A673 (cell line): ENCODE data around the gene C19orf81. TPM values are rescaled to one million over a fixed set of nuclear protein-coding genes. Genes with fewer than 3 reads are reported as not detected.

Source experiments
- BruUV-seq: library from RNA; stranded (reverse); fragments of 400-500 nt; replicated peaks from 2 replicates; lab custom pipeline; 2021; lab: Mats Ljungman, UMichigan
- CTCF ChIA-PET: fragments of 300-600 bp; sonication (Branson Sonifier 250); formaldehyde crosslinking; loops from one replicate; lab custom pipeline; 2022; ENCODE audit warnings: antibody characterized with exemption; lab: Charles Lee
- POLR2A ChIA-PET: fragments of 300-600 bp; sonication (Branson Sonifier 250); formaldehyde crosslinking; loops from one replicate; lab custom pipeline; 2022; ENCODE audit warnings: antibody characterized with exemption; ENCODE audit not compliant: low non-redundant PET; lab: Charles Lee
- DNase-seq: peaks from one replicate; pipeline ENCODE4 v3.0.0-alpha.2; 2015; ENCODE audit warnings: low spot score
- H3K27ac ChIP-seq: fragments of 200-600 bp; sonication (generic); 2 replicates; pipeline ENCODE4 v1.5.1; 2016; ENCODE audit warnings: mixed run types, low read depth, mild to moderate bottlenecking, mixed read lengths, antibody characterized with exemption, low read length; ENCODE audit not compliant: poor library complexity, severe bottlenecking
- H3K27me3 ChIP-seq: fragments of 200-600 bp; sonication (generic); replicated peaks from 2 replicates; pipeline ENCODE4 v1.6.1; 2017; ENCODE audit warnings: mixed run types, low read depth, mild to moderate bottlenecking, mixed read lengths, antibody characterized with exemption, low read length; ENCODE audit not compliant: insufficient read depth, poor library complexity
- H3K36me3 ChIP-seq: fragments of 200-600 bp; sonication (generic); 2 replicates; pipeline ENCODE4 v1.6.1; 2016; ENCODE audit warnings: mixed run types, mild to moderate bottlenecking, mixed read lengths, antibody characterized with exemption, low read length; ENCODE audit not compliant: insufficient read depth, poor library complexity, severe bottlenecking
- H3K4me1 ChIP-seq: fragments of 200-600 bp; sonication (generic); 2 replicates; pipeline ENCODE4 v1.6.1; 2017; ENCODE audit warnings: mixed run types, mild to moderate bottlenecking, mixed read lengths, antibody characterized with exemption, low read length; ENCODE audit not compliant: insufficient read depth, poor library complexity, severe bottlenecking
- H3K4me3 ChIP-seq: fragments of 200-600 bp; sonication (generic); 2 replicates; pipeline ENCODE4 v1.5.1; 2016; ENCODE audit warnings: low read depth, mixed run types, mild to moderate bottlenecking, mixed read lengths, low read length; ENCODE audit not compliant: poor library complexity, severe bottlenecking
- H3K9me3 ChIP-seq: fragments of 200-600 bp; sonication (generic); 2 replicates; pipeline ENCODE4 v1.6.1; 2016; ENCODE audit warnings: mixed run types, low read depth, mild to moderate bottlenecking, mixed read lengths, antibody characterized with exemption, low read length; ENCODE audit not compliant: poor library complexity, severe bottlenecking
- CTCF ChIP-seq: fragments of 300-800, 200-600 bp; sonication (generic); conservative IDR thresholded peaks from 2 replicates; pipeline ENCODE4 v1.5.1; 2017; ENCODE audit warnings: low read depth, mild to moderate bottlenecking, antibody characterized with exemption, low read length, moderate library complexity, mixed read lengths
- EZH2 ChIP-seq: fragments of 200-600 bp; sonication (generic); IDR thresholded peaks from 2 replicates; pipeline ENCODE4 v1.6.1; 2017; ENCODE audit warnings: borderline replicate concordance, low read depth, mild to moderate bottlenecking, mixed read lengths, antibody characterized with exemption, low read length; ENCODE audit not compliant: poor library complexity, severe bottlenecking
- intact Hi-C: fragments of 100-400 bp; cut with micrococcal nuclease; formaldehyde crosslinking; loops from one replicate; pipeline ENCODE4 v1.10.0; 2022; ENCODE audit not compliant: unreplicated experiment
- total RNA-seq: library from RNA; stranded (reverse); gene quantifications from 2 replicates; pipeline ENCODE4 v1.2.3, GENCODE V29; 2021

Gene C19orf81
- total RNA-seq, 1 experiment from 2014 or later: 6.2 TPM

DNA sequence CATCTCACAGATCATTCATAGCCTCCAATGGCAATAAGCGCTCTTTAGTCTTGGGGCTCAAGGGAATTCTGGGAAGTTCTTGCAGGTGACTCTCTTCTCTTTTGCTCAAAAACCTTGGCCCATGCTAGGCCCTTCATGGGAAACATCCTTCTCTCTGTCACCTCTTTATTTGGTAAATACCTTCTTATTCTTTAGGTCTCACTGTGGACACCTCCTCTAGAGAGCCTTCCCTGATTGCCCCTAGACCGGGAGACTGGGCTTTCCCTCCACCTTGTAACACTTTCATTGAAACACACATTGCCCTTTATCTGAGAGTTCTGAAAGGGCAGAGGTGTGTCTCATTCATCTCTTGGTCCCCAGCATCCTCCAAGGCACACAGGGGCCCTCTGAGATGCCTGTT is 1.9 kb downstream of the C19orf81 start:
- no peak for DNase-seq
- Histone ChIP-seq H3K4me3 (no peak overlapping the region), H3K27me3 (no peaks in the 10 kb centered on the region), H3K36me3 (no peaks in the 10 kb centered on the region), H3K4me1 (no peaks in the 10 kb centered on the region), H3K9me3 (no peaks in the 10 kb centered on the region), H3K27ac (no peak overlapping the region)
- intact Hi-C loops: no loop called here
- BruUV-seq: no TSS peak
- ChIA-PET CTCF (interaction anchor here (0.5 kb wide), 1 partner anchor 126 kb away, joined by 4 read pairs; no protein-coding TSS in a partner anchor), POLR2A (no interaction called here)
- TF ChIP-seq CTCF: no peak
- TF ChIP-seq EZH2: no peak

- POLR2A ChIA-PET: no interaction called here
- BruUV-seq: no TSS peak
- intact Hi-C loops: no loop called here
- no peak overlapping the region for H3K4me3 ChIP-seq
- TF ChIP-seq EZH2 (no peak), CTCF (no peak)
- H3K9me3 ChIP-seq: no peaks in the 10 kb centered on the region
- H3K4me1 ChIP-seq: peaks cover 8% of the 10 kb centered on the region
- no peak for DNase-seq
- CTCF ChIA-PET: no interaction called here
- H3K27ac ChIP-seq: no peak overlapping the region
- H3K36me3 ChIP-seq: no peaks in the 10 kb centered on the region
- H3K27me3 ChIP-seq: no peaks in the 10 kb centered on the region
Observed at GRCh38 chr19:50652722-50653121, 3.5 kb downstream of the C19orf81 start.

DNA sequence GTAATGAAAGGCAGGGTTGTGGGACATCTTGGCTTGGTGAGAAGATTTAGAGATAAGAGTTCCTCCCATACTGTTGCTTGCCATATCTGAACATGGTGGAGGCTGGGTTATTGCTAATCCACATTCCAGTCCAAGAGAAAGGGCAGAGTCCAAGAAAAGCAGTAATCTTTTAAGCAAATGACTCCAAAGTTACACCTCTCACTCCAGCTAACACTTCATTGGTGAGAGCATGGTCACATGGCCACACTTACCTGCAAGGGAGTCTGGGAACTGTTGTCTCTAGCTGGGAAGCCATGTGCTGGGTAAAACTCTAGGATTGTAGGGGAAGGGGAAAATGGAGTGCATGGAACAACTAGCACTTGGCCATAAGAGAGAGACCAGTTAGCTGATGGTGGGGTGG is 5.6 kb downstream of the C19orf81 start:
- intact Hi-C loops: no loop called here
- no peak overlapping the region for H3K4me3 ChIP-seq
- DNase-seq: no peak
- no peak overlapping the region for H3K27ac ChIP-seq
- no peaks in the 10 kb centered on the region for H3K36me3 ChIP-seq
- H3K4me1 ChIP-seq: peaks cover 11% of the 10 kb centered on the region
- ChIA-PET POLR2A (no interaction called here), CTCF (no interaction called here)
- BruUV-seq: no TSS peak
- H3K9me3 ChIP-seq: no peaks in the 10 kb centered on the region
- no peaks in the 10 kb centered on the region for H3K27me3 ChIP-seq
- no peak for TF ChIP-seq EZH2
- TF ChIP-seq CTCF: no peak
